ENCODE measurements around the gene OXSR1.

DNA sequence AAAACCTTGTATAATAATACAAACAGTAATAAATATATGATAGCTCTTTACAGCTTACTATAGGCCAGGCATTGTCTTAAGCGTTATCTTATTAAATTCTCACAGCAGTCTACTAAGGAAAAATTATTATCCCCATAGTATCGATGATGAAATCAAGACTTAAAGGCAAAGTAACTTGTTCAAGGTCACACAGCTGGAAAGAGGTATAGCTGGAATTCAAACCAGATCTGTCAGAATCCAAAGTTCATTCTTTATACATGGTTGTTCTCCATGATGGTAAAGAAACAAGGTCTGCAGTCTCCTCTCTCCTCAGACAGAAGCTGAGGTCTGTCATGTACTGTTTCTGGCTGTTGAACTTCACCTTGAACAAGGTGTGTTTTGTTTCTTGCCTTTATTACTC, 84.9 kb downstream of the OXSR1 start:
- TF ChIP-seq POLR2AphosphoS5 (IDR thresholded peaks at IDR 0.05): no peak
- TF ChIP-seq, protein P1, sequence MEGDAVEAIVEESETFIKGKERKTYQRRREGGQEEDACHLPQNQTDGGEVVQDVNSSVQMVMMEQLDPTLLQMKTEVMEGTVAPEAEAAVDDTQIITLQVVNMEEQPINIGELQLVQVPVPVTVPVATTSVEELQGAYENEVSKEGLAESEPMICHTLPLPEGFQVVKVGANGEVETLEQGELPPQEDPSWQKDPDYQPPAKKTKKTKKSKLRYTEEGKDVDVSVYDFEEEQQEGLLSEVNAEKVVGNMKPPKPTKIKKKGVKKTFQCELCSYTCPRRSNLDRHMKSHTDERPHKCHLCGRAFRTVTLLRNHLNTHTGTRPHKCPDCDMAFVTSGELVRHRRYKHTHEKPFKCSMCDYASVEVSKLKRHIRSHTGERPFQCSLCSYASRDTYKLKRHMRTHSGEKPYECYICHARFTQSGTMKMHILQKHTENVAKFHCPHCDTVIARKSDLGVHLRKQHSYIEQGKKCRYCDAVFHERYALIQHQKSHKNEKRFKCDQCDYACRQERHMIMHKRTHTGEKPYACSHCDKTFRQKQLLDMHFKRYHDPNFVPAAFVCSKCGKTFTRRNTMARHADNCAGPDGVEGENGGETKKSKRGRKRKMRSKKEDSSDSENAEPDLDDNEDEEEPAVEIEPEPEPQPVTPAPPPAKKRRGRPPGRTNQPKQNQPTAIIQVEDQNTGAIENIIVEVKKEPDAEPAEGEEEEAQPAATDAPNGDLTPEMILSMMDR (IDR thresholded peaks at IDR 0.05): no peak
- TF ChIP-seq POLR2A (IDR thresholded peaks at IDR 0.05): no peak
